HUDEP-2 (cell line): ENCODE results near the gene UBE2E2.

Experiments
- DNase-seq, 76 experiments: peaks; one replicate each; lab custom pipeline; 2025; ENCODE audit not compliant: unreplicated experiment in 76 of 76; lab: John Stamatoyannopoulos, UW

UBE2E2 gene

GRCh38 chr3:23468203-23468602 is 265.1 kb downstream of the UBE2E2 start:
- no peak for DNase-seq

DNA sequence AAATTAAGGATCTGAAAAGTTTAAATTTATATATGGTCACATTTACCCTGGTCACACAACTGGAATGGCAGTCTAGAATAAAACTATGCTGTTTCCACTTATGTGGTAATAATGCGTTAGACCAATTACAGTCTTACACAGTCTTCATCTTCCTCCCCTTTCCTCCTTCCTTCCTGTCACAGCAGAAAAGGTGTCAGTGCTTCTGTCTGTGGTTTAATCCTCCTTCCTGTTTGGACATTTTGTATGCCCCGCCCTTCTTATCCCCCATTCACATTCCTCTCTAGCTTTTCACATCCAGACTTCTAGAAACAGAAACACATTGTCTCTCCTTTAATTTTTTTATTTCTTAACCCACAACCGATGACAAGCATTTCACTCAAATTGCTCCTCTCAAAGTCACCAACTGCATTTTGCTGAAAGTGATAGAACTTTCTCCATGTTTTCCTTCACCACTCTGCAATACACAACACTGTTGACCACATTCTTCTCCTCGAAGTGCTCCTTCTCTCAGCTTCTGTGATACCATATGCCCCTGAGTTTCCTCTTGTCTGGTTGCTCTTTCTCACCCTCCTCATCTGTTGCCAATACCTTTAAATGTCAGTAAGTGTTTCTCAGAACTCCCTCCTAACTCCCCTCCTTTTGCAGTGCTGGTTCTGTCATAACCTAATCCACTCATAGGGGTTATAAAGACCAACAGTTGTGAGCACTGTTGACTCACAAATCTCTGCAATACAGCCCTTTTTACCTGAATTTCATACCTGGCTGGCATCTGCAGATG is 271.6 kb downstream of the UBE2E2 start:
- no peak for DNase-seq

GRCh38 chr3:23475446-23475845 is 272.3 kb downstream of the UBE2E2 start:
- no peak for DNase-seq

DNA sequence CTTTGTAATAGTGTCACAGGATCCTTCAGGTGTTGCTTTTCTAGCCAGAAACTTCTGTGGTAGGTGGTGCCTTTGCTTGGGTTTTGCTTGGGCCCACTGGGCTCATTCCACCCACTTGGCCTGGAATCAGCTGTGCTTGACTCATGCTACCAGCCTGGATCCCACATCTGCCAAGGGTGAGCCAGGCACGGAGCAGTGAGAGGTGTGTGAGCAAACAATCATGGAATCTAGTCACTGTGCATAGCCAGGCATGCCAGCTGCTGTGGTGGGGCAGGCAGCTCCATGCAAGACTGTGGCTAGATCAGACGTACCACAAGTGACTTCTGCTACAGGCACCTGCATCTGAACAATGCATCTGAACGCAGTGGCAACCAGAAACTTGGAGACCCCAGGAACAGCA is 275.9 kb downstream of the UBE2E2 start:
- DNase-seq: no peak

DNA sequence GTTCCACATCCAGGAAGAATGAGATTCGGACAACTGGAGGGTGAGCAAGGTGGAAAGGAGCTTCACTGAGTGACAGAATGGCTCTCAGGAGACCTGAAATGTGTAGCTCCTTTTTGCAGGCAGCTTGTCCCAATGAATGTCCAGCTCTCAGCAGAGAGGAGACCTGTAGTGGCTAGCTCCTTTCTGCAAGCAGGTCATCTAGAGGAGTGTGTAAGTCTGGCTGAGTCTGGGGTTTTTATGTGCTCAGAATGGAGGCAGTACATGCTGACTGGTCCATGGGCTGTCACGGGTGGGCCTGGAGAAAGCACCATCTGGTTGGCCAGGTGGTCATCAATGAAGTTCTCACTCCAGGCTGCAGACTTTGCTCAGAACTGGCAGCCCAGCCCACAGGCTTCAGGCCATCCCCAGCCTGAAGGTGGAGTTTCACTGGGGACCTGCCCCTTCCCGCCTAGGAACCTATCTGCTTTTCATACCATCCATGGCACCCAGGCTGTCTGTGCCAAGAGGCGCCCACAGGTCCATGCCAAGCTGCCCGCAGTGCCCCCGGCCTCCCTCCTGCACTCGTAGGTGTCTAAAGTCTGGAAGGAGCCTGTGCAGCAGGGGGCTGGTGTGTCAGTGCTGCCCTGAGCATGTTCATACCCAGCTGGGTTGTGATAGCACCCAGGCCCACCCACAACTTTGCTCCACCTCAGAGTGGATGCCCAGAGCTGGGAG is 276.6 kb downstream of the UBE2E2 start:
- DNase-seq: no peak

DNA sequence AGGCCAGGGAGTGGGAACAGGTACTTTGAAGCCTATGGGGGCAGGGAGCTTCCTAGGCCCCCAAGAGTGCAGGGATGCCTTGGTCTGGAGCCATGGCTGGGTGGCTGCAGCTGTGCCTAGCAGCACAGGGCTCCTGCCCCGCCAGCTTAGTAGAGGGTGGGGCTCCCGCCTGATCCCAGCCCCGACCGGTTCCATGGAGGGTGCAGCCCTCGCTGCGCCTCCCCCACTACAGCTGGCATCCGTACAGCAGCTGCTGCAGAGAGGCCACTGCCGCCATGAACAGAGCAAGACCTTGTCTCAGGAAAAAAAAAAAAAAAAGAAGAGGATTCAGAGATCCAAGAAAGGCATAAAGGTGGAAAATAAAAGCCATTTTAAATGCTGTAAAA is 277.2 kb downstream of the UBE2E2 start:
- DNase-seq: no peak

- no peak for DNase-seq
Measured at GRCh38 chr3:23481011-23481615, 278.0 kb downstream of the UBE2E2 start.

DNA sequence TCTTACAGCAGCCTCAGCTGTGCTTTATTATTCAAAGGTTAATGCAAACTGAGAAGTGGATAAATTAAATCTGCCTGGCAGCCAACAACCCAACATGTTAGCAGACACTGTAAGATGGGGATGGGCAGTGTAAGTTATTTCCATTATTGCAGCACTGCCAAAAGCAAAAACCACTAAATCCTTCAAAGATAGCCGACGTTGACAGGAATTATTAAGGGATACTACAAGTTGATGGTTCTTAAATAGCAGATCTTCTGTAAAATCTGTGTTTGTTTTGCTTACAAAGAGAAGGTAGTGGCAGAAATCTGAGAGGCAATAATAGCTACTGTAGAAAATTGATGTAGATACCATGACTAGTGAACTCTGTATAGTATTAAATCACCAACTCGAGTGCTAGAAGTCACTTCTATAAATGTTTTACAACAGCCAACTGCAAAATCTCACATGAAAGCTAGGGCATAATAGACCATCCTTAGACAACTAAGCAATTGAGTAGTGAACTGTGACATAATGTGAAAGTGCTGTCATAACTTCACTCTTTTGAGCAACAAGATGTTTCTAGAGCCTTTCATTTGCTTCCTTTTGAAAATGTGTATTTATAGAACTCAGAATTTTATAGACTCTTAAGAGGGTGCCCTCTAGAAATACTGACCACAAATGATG is 278.6 kb downstream of the UBE2E2 start:
- DNase-seq: no peak

- DNase-seq: no peak
Measured at GRCh38 chr3:23484386-23484785, 281.3 kb downstream of the UBE2E2 start.

- DNase-seq: no peak
Measured at GRCh38 chr3:23485922-23486321, 282.8 kb downstream of the UBE2E2 start.

- no peak for DNase-seq
Measured at GRCh38 chr3:23487015-23487414, 283.9 kb downstream of the UBE2E2 start.

- DNase-seq: no peak
Measured at GRCh38 chr3:23488618-23489017, 285.5 kb downstream of the UBE2E2 start.

- no peak for DNase-seq
Measured at GRCh38 chr3:23489300-23490158, 286.4 kb downstream of the UBE2E2 start.

GRCh38 chr3:23490459-23490858 is 287.3 kb downstream of the UBE2E2 start:
- no peak for DNase-seq

DNA sequence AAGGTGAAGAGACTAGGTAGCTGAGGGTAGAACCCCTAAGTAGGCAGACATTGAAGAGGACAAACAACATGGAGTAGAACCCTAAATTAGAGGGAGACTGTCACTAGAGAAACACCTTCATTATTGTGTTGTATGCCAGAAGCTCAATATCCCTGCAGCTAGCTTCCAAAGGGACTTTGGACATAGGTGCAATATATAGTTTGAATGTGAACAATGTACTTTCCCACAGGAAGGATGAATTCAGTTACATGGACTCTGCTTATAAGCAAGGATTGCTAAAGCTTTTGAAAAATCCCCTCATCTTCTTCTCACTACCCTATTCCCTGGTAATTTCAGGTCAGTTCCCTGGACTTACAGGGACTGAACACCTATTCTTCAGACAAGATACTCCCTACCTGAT is 288.9 kb downstream of the UBE2E2 start:
- no peak for DNase-seq

DNA sequence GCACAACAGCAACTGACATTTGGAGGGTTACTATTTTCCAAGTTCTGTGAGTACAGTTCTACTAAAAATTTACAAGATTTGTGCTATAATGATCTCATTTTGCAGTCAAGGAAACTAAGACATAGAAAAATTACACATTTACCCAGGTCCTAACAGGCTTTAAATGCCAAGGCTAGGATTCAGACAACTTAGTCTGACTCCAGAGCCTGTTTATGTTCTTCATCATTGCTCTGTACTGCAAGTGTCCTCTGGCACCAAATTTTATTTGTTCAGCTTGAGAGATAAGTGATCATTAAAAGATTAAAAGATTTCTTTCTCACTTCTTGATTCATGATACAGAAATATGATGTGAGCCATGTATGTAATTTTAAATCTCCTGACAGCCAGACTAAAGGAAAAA is 290.8 kb downstream of the UBE2E2 start:
- DNase-seq: no peak

DNA sequence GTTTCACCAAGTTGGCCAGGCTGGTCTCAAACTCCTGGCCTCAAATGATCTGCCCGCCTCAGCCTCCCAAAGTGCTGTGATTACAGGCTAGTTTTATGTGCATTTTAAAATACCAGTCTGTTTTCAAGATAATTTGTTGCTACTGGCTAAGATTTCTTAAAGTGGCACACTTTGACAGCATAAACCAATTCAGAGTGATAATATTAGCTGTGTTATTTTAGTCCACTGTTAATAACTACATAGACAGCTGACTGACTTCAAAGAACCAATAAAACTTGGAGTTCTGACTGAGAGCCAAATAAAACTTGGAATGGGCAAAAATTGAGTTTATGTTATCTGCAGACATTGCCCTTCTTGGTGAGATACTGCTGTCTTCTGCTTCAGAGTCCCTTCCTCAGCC is 291.8 kb downstream of the UBE2E2 start:
- DNase-seq: no peak

DNA sequence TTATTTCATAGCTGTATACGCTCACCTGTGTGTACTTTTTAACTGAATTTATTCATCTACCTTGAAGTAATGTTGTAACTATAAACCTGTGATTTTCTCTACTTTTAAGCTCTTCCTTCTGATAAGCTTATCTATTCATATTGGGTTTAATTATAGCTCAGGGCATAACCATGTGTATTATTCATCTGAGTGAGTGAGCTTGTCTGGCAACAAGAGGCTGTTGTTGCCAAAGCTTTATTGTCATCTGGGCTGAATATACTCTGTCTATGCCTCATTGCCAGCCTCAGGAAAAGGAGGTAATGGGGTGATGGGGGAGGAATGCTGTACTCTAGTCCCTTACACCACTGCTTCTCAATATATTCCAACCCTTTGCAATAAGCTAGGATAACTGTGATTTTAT is 292.4 kb downstream of the UBE2E2 start:
- no peak for DNase-seq

DNA sequence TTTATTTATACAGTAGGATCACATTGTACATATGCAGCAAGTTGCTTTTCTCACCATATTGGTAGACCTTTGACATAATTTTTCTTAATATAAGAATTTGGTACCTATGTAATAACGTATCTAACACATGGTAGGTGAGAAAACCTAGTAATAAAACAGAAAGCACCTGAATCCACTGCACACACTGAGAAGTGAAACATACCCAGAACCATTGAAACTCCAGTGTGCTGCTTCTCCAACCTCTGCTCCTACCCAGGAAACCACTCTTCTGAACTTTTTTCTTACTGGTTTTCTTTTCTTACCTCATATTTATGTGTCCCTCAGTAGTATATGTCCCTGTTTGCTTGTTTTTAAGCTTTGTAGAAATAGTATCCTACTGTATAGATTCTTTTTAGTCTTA is 293.0 kb downstream of the UBE2E2 start:
- DNase-seq: no peak

DNA sequence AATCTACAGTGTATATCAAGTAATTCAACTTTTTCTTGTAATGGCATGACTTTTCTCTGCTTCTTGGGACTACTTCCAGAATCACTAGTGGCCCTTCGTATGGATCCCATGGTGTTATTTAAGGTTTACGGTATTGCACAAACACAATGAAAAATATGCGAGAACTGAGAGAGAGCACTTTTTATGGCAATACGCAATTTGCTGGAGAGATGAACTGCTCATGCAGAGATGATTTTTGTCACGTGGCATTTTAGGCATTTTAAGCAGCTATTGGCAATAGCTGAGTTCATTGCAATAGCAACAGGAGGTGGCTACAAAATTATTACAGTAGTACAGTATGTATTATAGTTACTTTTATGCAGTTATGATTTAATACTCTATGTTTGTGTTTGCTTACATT is 294.0 kb downstream of the UBE2E2 start:
- DNase-seq: no peak
